H9 (cell line): ENCODE data around the gene NOTCH1. TPM values are rescaled to one million over a fixed set of nuclear protein-coding genes. Genes with fewer than 3 reads are reported as not detected.
A peak's percentile ranks its signal among the peaks of the same experiment; 100 is the strongest.

Source experiments
- DNase-seq: peaks from one replicate; pipeline ENCODE4 v3.0.0-alpha.2; 2017
- H2AFZ ChIP-seq: one replicate; pipeline ENCODE4 v1.6.1; 2013; ENCODE audit warnings: mild to moderate bottlenecking, low read length, control low read depth, moderate library complexity
- H2AK5ac ChIP-seq: 2 replicates; pipeline ENCODE4 v1.6.1; 2013; ENCODE audit warnings: low read length, control low read depth, mixed read lengths; ENCODE audit not compliant: insufficient read length
- H2BK120ac ChIP-seq: one replicate; pipeline ENCODE4 v1.6.1; 2013; ENCODE audit warnings: low read depth, mild to moderate bottlenecking, low read length, control low read depth, inconsistent platforms; ENCODE audit not compliant: poor library complexity, severe bottlenecking
- H2BK12ac ChIP-seq: 2 replicates; pipeline ENCODE4 v1.6.1; 2013; ENCODE audit warnings: low read length, control low read depth, mixed read lengths, low read depth; ENCODE audit not compliant: insufficient read length
- H2BK15ac ChIP-seq: 2 replicates; pipeline ENCODE4 v1.6.1; 2013; ENCODE audit warnings: low read depth, low read length, control low read depth
- H2BK20ac ChIP-seq: one replicate; pipeline ENCODE4 v1.6.1; 2013; ENCODE audit warnings: low read depth, mild to moderate bottlenecking, low read length, control low read depth, inconsistent platforms; ENCODE audit not compliant: poor library complexity, severe bottlenecking
- H2BK5ac ChIP-seq: 2 replicates; pipeline ENCODE4 v1.6.1; 2013; ENCODE audit warnings: low read length, control low read depth, mixed read lengths; ENCODE audit not compliant: insufficient read length
- H3K14ac ChIP-seq: 2 replicates; pipeline ENCODE4 v1.6.1; 2013; ENCODE audit warnings: low read length, control low read depth; ENCODE audit not compliant: insufficient read depth
- H3K18ac ChIP-seq: 2 replicates; pipeline ENCODE4 v1.6.1; 2013; ENCODE audit warnings: low read depth, mild to moderate bottlenecking, mixed read lengths, low read length, control low read depth; ENCODE audit not compliant: insufficient read length
- H3K23ac ChIP-seq: 2 replicates; pipeline ENCODE4 v1.6.1; 2013; ENCODE audit warnings: low read length, control low read depth, mixed read lengths, low read depth; ENCODE audit not compliant: insufficient read length
- H3K23me2 ChIP-seq: 2 replicates; pipeline ENCODE4 v1.6.1; 2013; ENCODE audit warnings: low read depth, mild to moderate bottlenecking, mixed read lengths, low read length, control low read depth; ENCODE audit not compliant: insufficient read length, poor library complexity, severe bottlenecking
- H3K27ac ChIP-seq: 2 replicates; pipeline ENCODE4 v1.5.1; 2013; ENCODE audit warnings: low read length, control low read depth, mixed read lengths, low read depth; ENCODE audit not compliant: insufficient read length
- H3K27me3 ChIP-seq: 2 replicates; pipeline ENCODE4 v1.6.1; 2013; ENCODE audit warnings: low read length, control low read depth, inconsistent platforms; ENCODE audit not compliant: insufficient read depth
- H3K4ac ChIP-seq: 2 replicates; pipeline ENCODE4 v1.6.1; 2013; ENCODE audit warnings: low read depth, mild to moderate bottlenecking, control low read depth, inconsistent platforms, low read length, moderate library complexity
- H3K4me1 ChIP-seq: 2 replicates; pipeline ENCODE4 v1.6.1; 2013; ENCODE audit warnings: low read length, control low read depth, inconsistent platforms; ENCODE audit not compliant: insufficient read depth
- H3K4me2 ChIP-seq: 2 replicates; pipeline ENCODE4 v1.6.1; 2013; ENCODE audit warnings: low read length, control low read depth, mixed read lengths; ENCODE audit not compliant: insufficient read length, insufficient read depth
- H3K56ac ChIP-seq: 2 replicates; pipeline ENCODE4 v1.6.1; 2013; ENCODE audit warnings: low read depth, mild to moderate bottlenecking, mixed read lengths, low read length, control low read depth; ENCODE audit not compliant: insufficient read length
- H3K79me1 ChIP-seq: 2 replicates; pipeline ENCODE4 v1.6.1; 2013; ENCODE audit warnings: low read depth, mild to moderate bottlenecking, moderate library complexity, low read length, control low read depth, inconsistent platforms; ENCODE audit not compliant: insufficient read depth, poor library complexity, severe bottlenecking
- H3K79me2 ChIP-seq: 2 replicates; pipeline ENCODE4 v1.6.1; 2013; ENCODE audit warnings: low read length, control low read depth, inconsistent platforms; ENCODE audit not compliant: insufficient read depth
- H3K9ac ChIP-seq: 2 replicates; pipeline ENCODE4 v1.6.1; 2013; ENCODE audit warnings: low read length, control low read depth, mixed read lengths; ENCODE audit not compliant: insufficient read length; ENCODE audit errors: extremely low read depth
- H3K9me3 ChIP-seq: one replicate; pipeline ENCODE4 v1.6.1; 2013; ENCODE audit warnings: low read depth, low read length, inconsistent platforms; ENCODE audit not compliant: control insufficient read depth
- H3T11ph ChIP-seq: one replicate; pipeline ENCODE4 v1.6.1; 2013; ENCODE audit warnings: mild to moderate bottlenecking, low read length, control low read depth, inconsistent platforms
- H4K20me1 ChIP-seq: one replicate; pipeline ENCODE4 v1.6.1; 2013; ENCODE audit not compliant: control insufficient read depth, insufficient read length, insufficient read depth
- H4K5ac ChIP-seq: 2 replicates; pipeline ENCODE4 v1.6.1; 2013; ENCODE audit warnings: low read depth, mild to moderate bottlenecking, mixed read lengths, low read length, control low read depth; ENCODE audit not compliant: insufficient read length
- H4K8ac ChIP-seq: replicated peaks from 2 replicates; pipeline ENCODE4 v1.6.1; 2013; ENCODE audit warnings: low read length, control low read depth, mixed read lengths, low read depth; ENCODE audit not compliant: insufficient read length
- H4K91ac ChIP-seq: 2 replicates; pipeline ENCODE4 v1.6.1; 2013; ENCODE audit warnings: low read depth, mild to moderate bottlenecking, moderate library complexity, mixed read lengths, low read length, control low read depth; ENCODE audit not compliant: insufficient read length
- H3K27ac Mint-ChIP-seq, 3 experiments: 2 replicates in 2 of 3; 3 replicates in 1 of 3; pipeline ENCODE4 v1.8.0; 2020 to 2021; ENCODE audit warnings: mixed read lengths in 3 of 3, mild to moderate bottlenecking in 1 of 3, moderate library complexity in 1 of 3
- H3K27me3 Mint-ChIP-seq: 2 replicates; pipeline ENCODE4 v1.8.0; 2021; ENCODE audit warnings: low read depth, mild to moderate bottlenecking, moderate library complexity, mixed read lengths
- H3K36me3 Mint-ChIP-seq, 3 experiments: 2 replicates in 2 of 3; 3 replicates in 1 of 3; pipeline ENCODE4 v1.8.0; 2020 to 2021; ENCODE audit warnings: low read depth in 3 of 3, mixed read lengths in 3 of 3; ENCODE audit not compliant: insufficient read depth in 1 of 3
- H3K4me1 Mint-ChIP-seq, 2 experiments: 2 replicates each; pipeline ENCODE4 v1.8.0; 2020; ENCODE audit warnings: mixed read lengths in 2 of 2
- H3K4me3 Mint-ChIP-seq, 2 experiments: 2 replicates in 1 of 2; 3 replicates in 1 of 2; pipeline ENCODE4 v1.8.0; 2020 to 2021; ENCODE audit warnings: mild to moderate bottlenecking in 2 of 2, mixed read lengths in 2 of 2, moderate library complexity in 1 of 2
- H3K9me3 Mint-ChIP-seq, 2 experiments: 2 replicates in 1 of 2; 3 replicates in 1 of 2; pipeline ENCODE4 v1.8.0; 2020; ENCODE audit warnings: mild to moderate bottlenecking in 2 of 2, mixed read lengths in 2 of 2, moderate library complexity in 1 of 2
- CTCF ChIP-seq: fragments of 200-600 bp; sonication (generic); conservative IDR thresholded peaks from 3 replicates; pipeline ENCODE4 v1.8.0; 2021; ENCODE audit warnings: antibody characterized with exemption, mild to moderate bottlenecking
- WGBS: extraction: QIAGEN DNeasy Blood & Tissue Kit; methylation state at CpG from one replicate; pipeline ENCODE4 v1.1.7; 2013; ENCODE audit warnings: missing lambda C conversion rate, low lambda C conversion rate, mixed read lengths; ENCODE audit not compliant: insufficient read length; ENCODE audit errors: extremely low coverage; 5-methylcytosine and 5-hydroxymethylcytosine counted together
- total RNA-seq: library from RNA; stranded (reverse); gene quantifications from 2 replicates; pipeline ENCODE4 v1.2.1, GENCODE V29; 2021

NOTCH1 gene
- total RNA-seq, 1 experiment from 2014 or later: 71.6 TPM

DNA sequence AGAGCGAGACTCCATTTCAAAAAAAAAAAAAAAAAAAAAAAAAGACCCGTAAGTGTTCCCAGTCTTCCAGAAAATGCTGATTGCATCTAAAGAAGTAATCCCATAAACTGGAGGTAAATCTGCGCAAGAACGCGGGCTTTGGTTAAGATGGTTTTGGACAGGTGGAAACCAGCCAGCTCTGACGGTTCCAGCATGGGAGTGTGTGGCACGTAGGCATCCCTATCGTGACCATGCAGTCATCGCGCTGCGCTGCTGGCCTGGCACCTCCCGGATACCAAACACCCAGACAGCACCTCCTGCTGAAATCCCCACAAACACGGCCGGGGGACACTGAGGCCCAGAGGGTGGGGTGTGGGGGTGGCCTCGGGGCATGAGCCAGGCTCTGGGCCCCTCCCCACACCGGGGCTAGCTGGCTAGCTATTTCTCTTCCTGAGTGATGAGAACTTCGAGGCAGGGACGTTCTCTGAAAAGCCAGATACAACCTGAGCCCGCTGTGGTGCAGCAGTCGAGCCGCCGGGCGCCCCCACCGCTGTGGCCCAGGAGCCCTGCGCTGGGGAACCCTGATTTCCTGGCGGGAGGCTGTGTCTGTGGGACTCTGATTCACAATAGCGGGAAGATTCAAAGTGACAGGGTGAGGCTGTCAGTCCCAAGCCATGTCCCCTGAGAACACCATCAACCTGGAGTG lies 32.2 kb upstream of the NOTCH1 start:
- Mint-ChIP-seq H3K27ac (peak overlapping the region in 1 of 3 experiments; percentile 39; a peak in 1 of 7 replicates), H3K27me3 (peaks cover 5% of the 10 kb centered on the region), H3K9me3 (peaks cover 0 to 2% of the 10 kb centered on the region in 2 experiments; a peak in 2 of 5 replicates), H3K4me1 (peaks cover 19 to 34% of the 10 kb centered on the region in 2 experiments), H3K4me3 (no peak overlapping the region; a peak in 1 of 5 replicates), H3K36me3 (no peaks in the 10 kb centered on the region)
- Histone ChIP-seq H2BK5ac (no peak overlapping the region), H3K27me3 (no peaks in the 10 kb centered on the region), H2BK20ac (no peak overlapping the region), H4K5ac (no peak overlapping the region), H3K14ac (no peak overlapping the region), H2BK15ac (no peak overlapping the region), H3K79me1 (no peaks in the 10 kb centered on the region), H3K9ac (no peak overlapping the region), H3K4me2 (no peak overlapping the region), H3K23ac (no peak overlapping the region), H3K4me1 (no peaks in the 10 kb centered on the region; the same call in 1 of the 2 replicates), H3T11ph (no peak overlapping the region), H4K20me1 (no peaks in the 10 kb centered on the region), H3K4ac (no peak overlapping the region), H3K9me3 (no peaks in the 10 kb centered on the region), H4K8ac (no peak overlapping the region), H3K23me2 (no peaks in the 10 kb centered on the region), H3K18ac (no peak overlapping the region), H4K91ac (no peak overlapping the region), H2AK5ac (no peak overlapping the region), H2BK120ac (no peak overlapping the region), H2BK12ac (no peak overlapping the region), H2AFZ (no peak overlapping the region), H3K27ac (no peak overlapping the region), H3K79me2 (no peaks in the 10 kb centered on the region), H3K56ac (no peak overlapping the region)
- no peak for DNase-seq
- no CpG with 5 or more reads among the region's 27 CpGs for WGBS
- no peak for TF ChIP-seq CTCF
